ENCODE data around the gene FERMT3.

The FERMT3 gene

GRCh38 chr11:64255135-64256128 lies 48.9 kb downstream of the FERMT3 start:
- no peak for TF ChIP-seq CTCF (IDR thresholded peaks at IDR 0.05; ENCODE audit: low read depth, low read length, missing control alignments)
- in situ Hi-C loops (cut with HindIII; ENCODE audit: low pct_ligation_motif_present, low sequenced_read_pairs) = no loop called here
- no peak for DNase-seq
- peaks cover 52% of the 10 kb centered on the region for H3K36me3 ChIP-seq (replicated peaks)
- no peaks in the 10 kb centered on the region for H3K27me3 ChIP-seq (replicated peaks)
- H3K4me3 ChIP-seq (ENCODE audit: low read depth, low read length) = no peak overlapping the region
- no peak overlapping the region for H3K27ac ChIP-seq

- Histone ChIP-seq H3K27me3 (replicated peaks) (no peaks in the 10 kb centered on the region), H3K27ac (no peak overlapping the region), H3K4me3 (ENCODE audit: low read depth, low read length) (no peak overlapping the region), H3K36me3 (replicated peaks) (peaks cover 56% of the 10 kb centered on the region)
- no peak for TF ChIP-seq CTCF (IDR thresholded peaks at IDR 0.05; ENCODE audit: low read depth, low read length, missing control alignments)
- in situ Hi-C loops (cut with HindIII; ENCODE audit: low pct_ligation_motif_present, low sequenced_read_pairs) = no loop called here
- no peak for DNase-seq
Measured at GRCh38 chr11:64256300-64256699, 49.8 kb downstream of the FERMT3 start.

- DNase-seq = no peak
- Histone ChIP-seq H3K4me3 (ENCODE audit: low read depth, low read length) (no peak overlapping the region), H3K36me3 (replicated peaks) (peaks cover 73% of the 10 kb centered on the region), H3K27ac (no peak overlapping the region), H3K27me3 (replicated peaks) (no peaks in the 10 kb centered on the region)
- in situ Hi-C loops (cut with HindIII; ENCODE audit: low pct_ligation_motif_present, low sequenced_read_pairs) = no loop called here
- TF ChIP-seq CTCF (IDR thresholded peaks at IDR 0.05; ENCODE audit: low read depth, low read length, missing control alignments) = no peak
Measured at GRCh38 chr11:64258356-64258755, 51.8 kb downstream of the FERMT3 start.

- Histone ChIP-seq H3K4me3 (ENCODE audit: low read depth, low read length) (no peak overlapping the region), H3K27ac (no peak overlapping the region), H3K36me3 (replicated peaks) (peaks cover 79% of the 10 kb centered on the region), H3K27me3 (replicated peaks) (no peaks in the 10 kb centered on the region)
- no peak for TF ChIP-seq CTCF (IDR thresholded peaks at IDR 0.05; ENCODE audit: low read depth, low read length, missing control alignments)
- in situ Hi-C loops (cut with HindIII; ENCODE audit: low pct_ligation_motif_present, low sequenced_read_pairs) = no loop called here
- DNase-seq = no peak
Measured at GRCh38 chr11:64258946-64259532, 52.5 kb downstream of the FERMT3 start.

- Histone ChIP-seq H3K27me3 (replicated peaks) (no peaks in the 10 kb centered on the region), H3K36me3 (replicated peaks) (peaks cover 84% of the 10 kb centered on the region), H3K4me3 (ENCODE audit: low read depth, low read length) (no peak overlapping the region), H3K27ac (no peak overlapping the region)
- DNase-seq = no peak
- in situ Hi-C loops (cut with HindIII; ENCODE audit: low pct_ligation_motif_present, low sequenced_read_pairs) = no loop called here
- TF ChIP-seq CTCF (IDR thresholded peaks at IDR 0.05; ENCODE audit: low read depth, low read length, missing control alignments) = no peak
Measured at GRCh38 chr11:64259533-64260067, 53.1 kb downstream of the FERMT3 start.

All from brain microvascular endothelial cell (primary cell).